MM.1S (cell line): ENCODE results near the gene RBM12.

Experiments used
- DNase-seq: peaks from one replicate; pipeline ENCODE4 v3.0.0-alpha.2; 2015
- H2AFZ ChIP-seq: fragments of 300-600 bp; sonication (generic); 2 replicates; pipeline ENCODE4 v1.6.0; 2016; ENCODE audit warnings: antibody characterized with exemption, low read length
- H3F3A ChIP-seq: fragments of 300-600 bp; sonication (generic); 2 replicates; pipeline ENCODE4 v1.6.1; 2016; ENCODE audit warnings: mild to moderate bottlenecking, antibody characterized with exemption, low read length, moderate library complexity, mixed read lengths; ENCODE audit not compliant: insufficient read depth
- H3K27ac ChIP-seq: fragments of 300-600 bp; sonication (generic); 2 replicates; pipeline ENCODE4 v1.5.1; 2016; ENCODE audit warnings: mild to moderate bottlenecking, low read length
- H3K27me3 ChIP-seq: fragments of 300-600 bp; sonication (generic); replicated peaks from 2 replicates; pipeline ENCODE4 v1.6.0; 2016; ENCODE audit warnings: low read length; ENCODE audit not compliant: insufficient read depth
- H3K36me3 ChIP-seq: fragments of 300-600 bp; sonication (generic); replicated peaks from 2 replicates; pipeline ENCODE4 v1.6.1; 2016; ENCODE audit warnings: mild to moderate bottlenecking, low read length, mixed read lengths; ENCODE audit not compliant: insufficient read depth
- H3K4me1 ChIP-seq: fragments of 300-600 bp; sonication (generic); 2 replicates; pipeline ENCODE4 v1.6.1; 2016; ENCODE audit warnings: low read length, mixed read lengths
- H3K4me2 ChIP-seq: fragments of 300-600 bp; sonication (generic); 2 replicates; pipeline ENCODE4 v1.6.0; 2016; ENCODE audit warnings: low read depth, low read length
- H3K4me3 ChIP-seq: fragments of 300-600 bp; sonication (generic); 2 replicates; pipeline ENCODE4 v1.5.1; 2016; ENCODE audit warnings: low read length, mixed read lengths
- H3K79me2 ChIP-seq: fragments of 300-600 bp; sonication (generic); 2 replicates; pipeline ENCODE4 v1.6.1; 2016; ENCODE audit warnings: mixed run types, low read length, mixed read lengths
- H3K9ac ChIP-seq: fragments of 300-600 bp; sonication (generic); 2 replicates; pipeline ENCODE4 v1.6.1; 2016; ENCODE audit warnings: low read length, mixed read lengths
- H3K9me2 ChIP-seq: fragments of 300-600 bp; sonication (generic); replicated peaks from 2 replicates; pipeline ENCODE4 v1.6.1; 2016; ENCODE audit warnings: mild to moderate bottlenecking, low read length, mixed read lengths; ENCODE audit not compliant: insufficient read depth
- H3K9me3 ChIP-seq: fragments of 300-600 bp; sonication (generic); replicated peaks from 2 replicates; pipeline ENCODE4 v1.6.1; 2016; ENCODE audit warnings: mild to moderate bottlenecking, low read length, mixed read lengths; ENCODE audit not compliant: insufficient read depth
- H4K20me1 ChIP-seq: fragments of 300-600 bp; sonication (generic); 2 replicates; pipeline ENCODE4 v1.6.1; 2016; ENCODE audit warnings: mild to moderate bottlenecking, low read length, moderate library complexity, mixed read lengths; ENCODE audit not compliant: insufficient read depth
- CTCF ChIP-seq: fragments of 300-600 bp; sonication (generic); IDR thresholded peaks from 2 replicates; pipeline ENCODE4 v1.5.1; 2016; ENCODE audit warnings: antibody characterized with exemption, low read length, mixed read lengths
- EZH2 ChIP-seq: fragments of 300-600 bp; sonication (generic); optimal IDR thresholded peaks from 2 replicates; pipeline ENCODE3; 2017; ENCODE audit warnings: low read depth, mild to moderate bottlenecking, antibody characterized with exemption, low read length, mixed read lengths
- EZH2phosphoT487 ChIP-seq: fragments of 300-600 bp; sonication (generic); IDR thresholded peaks from 2 replicates; pipeline ENCODE4 v1.6.1; 2018; ENCODE audit warnings: antibody characterized with exemption, low read length

The RBM12 gene

GRCh38 chr20:35618263-35619131 lies 46.2 kb downstream of the RBM12 start:
- no peak for DNase-seq
- no peak overlapping the region for H3K27ac ChIP-seq

GRCh38 chr20:35617397-35618262 lies 47.1 kb downstream of the RBM12 start:
- no peaks in the 10 kb centered on the region for H3K79me2 ChIP-seq
- H3K27me3 ChIP-seq, result peaks cover 6% of the 10 kb centered on the region; the same call in 1 of the 2 replicates
- TF ChIP-seq EZH2 (no peak), CTCF (no peak), EZH2phosphoT487 (no peak)
- H3K9me2 ChIP-seq, result no peaks in the 10 kb centered on the region
- no peak overlapping the region for H2AFZ ChIP-seq
- no peaks in the 10 kb centered on the region for H3K9me3 ChIP-seq
- H3K4me1 ChIP-seq, result peaks cover 13% of the 10 kb centered on the region; the same call in 1 of the 2 replicates
- H3K36me3 ChIP-seq, result no peaks in the 10 kb centered on the region
- H3F3A ChIP-seq, result peaks cover 34% of the 10 kb centered on the region
- no peak overlapping the region for H3K4me3 ChIP-seq
- H3K27ac ChIP-seq, result no peak overlapping the region
- H3K4me2 ChIP-seq, result peak overlapping the region; percentile 95; the same call in 1 of the 2 replicates
- no peak overlapping the region for H3K9ac ChIP-seq
- no peak for DNase-seq
- H4K20me1 ChIP-seq, result no peaks in the 10 kb centered on the region

More at GRCh38 chr20:35618263-35619131, 46.2 kb downstream of the RBM12 start:
- no peaks in the 10 kb centered on the region for H3K79me2 ChIP-seq
- H3K27me3 ChIP-seq, result peaks cover 6% of the 10 kb centered on the region; the same call in 1 of the 2 replicates
- peak overlapping the region; percentile 74 for H3K4me3 ChIP-seq
- H4K20me1 ChIP-seq, result no peaks in the 10 kb centered on the region
- no peaks in the 10 kb centered on the region for H3K9me2 ChIP-seq
- peak overlapping the region; percentile 35; the same call in 1 of the 2 replicates for H3K9ac ChIP-seq
- H3K36me3 ChIP-seq, result no peaks in the 10 kb centered on the region
- TF ChIP-seq EZH2phosphoT487 (no peak), EZH2 (no peak), CTCF (no peak)
- H3K9me3 ChIP-seq, result no peaks in the 10 kb centered on the region
- H3K4me2 ChIP-seq, result peak overlapping the region; percentile 95
- H3F3A ChIP-seq, result peaks cover 34% of the 10 kb centered on the region
- H2AFZ ChIP-seq, result peak overlapping the region; percentile 73
- peaks cover 13% of the 10 kb centered on the region; the same call in 1 of the 2 replicates for H3K4me1 ChIP-seq

- Histone ChIP-seq H2AFZ (no peak overlapping the region; the same call in 1 of the 2 replicates), H3F3A (peaks cover 34% of the 10 kb centered on the region), H3K4me1 (peaks cover 19% of the 10 kb centered on the region), H3K27me3 (peaks cover 6% of the 10 kb centered on the region; the same call in 1 of the 2 replicates), H3K9me3 (no peaks in the 10 kb centered on the region), H3K4me2 (peak overlapping the region; percentile 53; the same call in 1 of the 2 replicates), H3K9ac (no peak overlapping the region), H3K4me3 (peak overlapping the region; percentile 13; the same call in 1 of the 2 replicates), H4K20me1 (no peaks in the 10 kb centered on the region), H3K79me2 (no peaks in the 10 kb centered on the region), H3K9me2 (no peaks in the 10 kb centered on the region), H3K36me3 (no peaks in the 10 kb centered on the region), H3K27ac (no peak overlapping the region)
- no peak for DNase-seq
- TF ChIP-seq EZH2 (no peak), EZH2phosphoT487 (no peak), CTCF (no peak)
These were observed 48.0 kb downstream of the RBM12 start for GRCh38 chr20:35616465-35617396.
